ENCODE results near the gene TEAD2.

DNA sequence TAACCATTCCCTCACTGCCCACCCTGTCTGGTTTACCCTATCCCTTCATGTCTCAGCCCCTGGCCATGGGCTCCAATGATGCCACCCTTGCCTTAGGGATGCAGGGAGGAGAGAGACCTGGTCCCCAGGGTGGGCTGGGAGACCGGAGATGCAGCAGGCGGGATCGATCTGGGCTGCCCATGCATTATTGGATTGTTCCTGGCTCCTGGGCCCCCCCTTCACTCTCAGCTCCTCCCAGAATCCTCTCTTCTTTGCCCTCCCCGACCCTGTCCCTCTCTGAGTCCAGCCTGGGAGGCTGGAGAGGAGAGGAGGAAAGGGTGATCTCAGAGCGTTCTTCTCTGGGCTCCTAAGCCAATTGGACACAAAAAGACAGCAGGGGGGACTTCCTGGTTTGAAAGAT is 31.7 kb upstream of the TEAD2 start:
- TF ChIP-seq POLR2A (IDR thresholded peaks at IDR 0.05), result no peak
- TF ChIP-seq, protein P1, sequence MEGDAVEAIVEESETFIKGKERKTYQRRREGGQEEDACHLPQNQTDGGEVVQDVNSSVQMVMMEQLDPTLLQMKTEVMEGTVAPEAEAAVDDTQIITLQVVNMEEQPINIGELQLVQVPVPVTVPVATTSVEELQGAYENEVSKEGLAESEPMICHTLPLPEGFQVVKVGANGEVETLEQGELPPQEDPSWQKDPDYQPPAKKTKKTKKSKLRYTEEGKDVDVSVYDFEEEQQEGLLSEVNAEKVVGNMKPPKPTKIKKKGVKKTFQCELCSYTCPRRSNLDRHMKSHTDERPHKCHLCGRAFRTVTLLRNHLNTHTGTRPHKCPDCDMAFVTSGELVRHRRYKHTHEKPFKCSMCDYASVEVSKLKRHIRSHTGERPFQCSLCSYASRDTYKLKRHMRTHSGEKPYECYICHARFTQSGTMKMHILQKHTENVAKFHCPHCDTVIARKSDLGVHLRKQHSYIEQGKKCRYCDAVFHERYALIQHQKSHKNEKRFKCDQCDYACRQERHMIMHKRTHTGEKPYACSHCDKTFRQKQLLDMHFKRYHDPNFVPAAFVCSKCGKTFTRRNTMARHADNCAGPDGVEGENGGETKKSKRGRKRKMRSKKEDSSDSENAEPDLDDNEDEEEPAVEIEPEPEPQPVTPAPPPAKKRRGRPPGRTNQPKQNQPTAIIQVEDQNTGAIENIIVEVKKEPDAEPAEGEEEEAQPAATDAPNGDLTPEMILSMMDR (IDR thresholded peaks at IDR 0.05), result no peak

All from esophagus squamous epithelium (tissue), 4 donors.